PC-3 (cell line): Measurements from ENCODE around the gene NEO1. TPM values are rescaled to one million over a fixed set of nuclear protein-coding genes. Genes with fewer than 3 reads are reported as not detected.

Source experiments
- ATAC-seq: fragments of 200-7000 bp; cut with Tn5 transposase; 2 replicates; pipeline ENCODE4 v1.9.1; 2020; ENCODE audit warnings: mild to moderate bottlenecking, moderate library complexity
- BruUV-seq: library from RNA; stranded (reverse); fragments of 400-500 nt; replicated peaks from 2 replicates; lab custom pipeline; 2021; lab: Mats Ljungman, UMichigan
- CTCF ChIA-PET: fragments of 300-600 bp; sonication (Branson Sonifier 250); formaldehyde crosslinking; loops from one replicate; lab custom pipeline; 2022; ENCODE audit warnings: antibody characterized with exemption; lab: Charles Lee
- POLR2A ChIA-PET: fragments of 300-600 bp; sonication (Branson Sonifier 250); formaldehyde crosslinking; loops from one replicate; lab custom pipeline; 2022; ENCODE audit warnings: antibody characterized with exemption; ENCODE audit not compliant: unreplicated experiment; lab: Charles Lee
- DNase-seq: peaks from one replicate; pipeline ENCODE4 v3.0.0-alpha.2; 2015
- H2AFZ ChIP-seq: fragments of 300-600 bp; sonication (generic); 2 replicates; pipeline ENCODE4 v1.6.0; 2016; ENCODE audit warnings: antibody characterized with exemption, low read length
- H3F3A ChIP-seq: fragments of 300-600 bp; sonication (generic); one replicate; pipeline ENCODE4 v1.6.0; 2017; ENCODE audit warnings: antibody characterized with exemption, low read length, control low read depth, mild to moderate bottlenecking; ENCODE audit not compliant: unreplicated experiment
- H3K27ac ChIP-seq: fragments of 300-600 bp; sonication (generic); 2 replicates; pipeline ENCODE4 v1.5.1; 2016; ENCODE audit warnings: mild to moderate bottlenecking, low read length
- H3K27me3 ChIP-seq: fragments of 300-600 bp; sonication (generic); 2 replicates; pipeline ENCODE4 v1.6.1; 2016; ENCODE audit warnings: low read length, mixed read lengths
- H3K36me3 ChIP-seq: fragments of 300-600 bp; sonication (generic); 2 replicates; pipeline ENCODE4 v1.6.1; 2016; ENCODE audit warnings: low read depth, mixed run types, low read length, mixed read lengths
- H3K4me1 ChIP-seq: fragments of 300-600 bp; sonication (generic); 2 replicates; pipeline ENCODE4 v1.5.1; 2016; ENCODE audit warnings: low read length; ENCODE audit not compliant: insufficient read depth
- H3K4me2 ChIP-seq: fragments of 300-600 bp; sonication (generic); 2 replicates; pipeline ENCODE4 v1.6.0; 2016; ENCODE audit warnings: low read length
- H3K4me3 ChIP-seq: fragments of 300-600 bp; sonication (generic); 2 replicates; pipeline ENCODE4 v1.5.1; 2016; ENCODE audit warnings: mild to moderate bottlenecking, low read length, mixed read lengths
- H3K79me2 ChIP-seq: fragments of 300-600 bp; sonication (generic); 2 replicates; pipeline ENCODE4 v1.6.1; 2017; ENCODE audit warnings: low read length, mixed read lengths
- H3K9ac ChIP-seq: fragments of 300-600 bp; sonication (generic); 2 replicates; pipeline ENCODE4 v1.6.0; 2016; ENCODE audit warnings: mild to moderate bottlenecking, low read length
- H3K9me2 ChIP-seq: fragments of 300-600 bp; sonication (generic); replicated peaks from 2 replicates; pipeline ENCODE4 v1.6.1; 2016; ENCODE audit warnings: mixed run types, low read length, mixed read lengths
- H3K9me3 ChIP-seq: fragments of 300-600 bp; sonication (generic); 2 replicates; pipeline ENCODE4 v1.6.1; 2016; ENCODE audit warnings: low read length, mixed read lengths
- H4K20me1 ChIP-seq: fragments of 300-600 bp; sonication (generic); 2 replicates; pipeline ENCODE4 v1.6.1; 2016; ENCODE audit warnings: low read length, mixed read lengths
- EZH2 ChIP-seq: fragments of 300-600 bp; sonication (generic); IDR thresholded peaks from one replicate; pipeline ENCODE4 v1.6.1; 2017; ENCODE audit warnings: antibody characterized with exemption, mild to moderate bottlenecking, low read length; ENCODE audit not compliant: unreplicated experiment
- EZH2phosphoT487 ChIP-seq: fragments of 300-600 bp; sonication (generic); IDR thresholded peaks from 2 replicates; pipeline ENCODE4 v1.6.1; 2018; ENCODE audit warnings: mild to moderate bottlenecking, antibody characterized with exemption, low read length, borderline replicate concordance
- intact Hi-C: fragments of 100-400 bp; cut with micrococcal nuclease; formaldehyde crosslinking; loops from 2 replicates; pipeline ENCODE4 v1.9.0; 2023
- total RNA-seq: library from RNA; depleted of rRNA; stranded (reverse); fragments of >200 nt; gene quantifications from 2 replicates; pipeline ENCODE4 v1.2.3, GENCODE V29; 2014
- TF ChIP-seq, protein P1 (sequence below): fragments of 300-600 bp; sonication (generic); conservative IDR thresholded peaks from 2 replicates; pipeline ENCODE4 v1.5.1; 2017; ENCODE audit warnings: antibody characterized with exemption, low read depth, mild to moderate bottlenecking, low read length

NEO1 gene
- total RNA-seq, 1 experiment from 2014 or later: 1.2 TPM

GRCh38 chr15:73031648-73032047 lies 20.6 kb upstream of the NEO1 start:
- H3K4me1 ChIP-seq: no peaks in the 10 kb centered on the region
- H3K4me2 ChIP-seq: no peak overlapping the region
- no peaks in the 10 kb centered on the region for H3F3A ChIP-seq
- no peak overlapping the region for H3K27ac ChIP-seq
- ATAC-seq (no peak), DNase-seq (no peak)
- TF ChIP-seq EZH2: no peak
- TF ChIP-seq, protein P1, sequence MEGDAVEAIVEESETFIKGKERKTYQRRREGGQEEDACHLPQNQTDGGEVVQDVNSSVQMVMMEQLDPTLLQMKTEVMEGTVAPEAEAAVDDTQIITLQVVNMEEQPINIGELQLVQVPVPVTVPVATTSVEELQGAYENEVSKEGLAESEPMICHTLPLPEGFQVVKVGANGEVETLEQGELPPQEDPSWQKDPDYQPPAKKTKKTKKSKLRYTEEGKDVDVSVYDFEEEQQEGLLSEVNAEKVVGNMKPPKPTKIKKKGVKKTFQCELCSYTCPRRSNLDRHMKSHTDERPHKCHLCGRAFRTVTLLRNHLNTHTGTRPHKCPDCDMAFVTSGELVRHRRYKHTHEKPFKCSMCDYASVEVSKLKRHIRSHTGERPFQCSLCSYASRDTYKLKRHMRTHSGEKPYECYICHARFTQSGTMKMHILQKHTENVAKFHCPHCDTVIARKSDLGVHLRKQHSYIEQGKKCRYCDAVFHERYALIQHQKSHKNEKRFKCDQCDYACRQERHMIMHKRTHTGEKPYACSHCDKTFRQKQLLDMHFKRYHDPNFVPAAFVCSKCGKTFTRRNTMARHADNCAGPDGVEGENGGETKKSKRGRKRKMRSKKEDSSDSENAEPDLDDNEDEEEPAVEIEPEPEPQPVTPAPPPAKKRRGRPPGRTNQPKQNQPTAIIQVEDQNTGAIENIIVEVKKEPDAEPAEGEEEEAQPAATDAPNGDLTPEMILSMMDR: no peak
- TF ChIP-seq EZH2phosphoT487: no peak
- no peak overlapping the region for H3K9ac ChIP-seq
- H3K9me3 ChIP-seq: no peaks in the 10 kb centered on the region
- peaks cover 75% of the 10 kb centered on the region for H3K27me3 ChIP-seq
- intact Hi-C loops: no loop called here
- POLR2A ChIA-PET: no interaction called here
- no peaks in the 10 kb centered on the region for H4K20me1 ChIP-seq
- no peak overlapping the region for H3K4me3 ChIP-seq
- no peak overlapping the region for H2AFZ ChIP-seq
- no peaks in the 10 kb centered on the region for H3K9me2 ChIP-seq
- H3K36me3 ChIP-seq: no peaks in the 10 kb centered on the region
- no peaks in the 10 kb centered on the region for H3K79me2 ChIP-seq
- BruUV-seq: no TSS peak
- CTCF ChIA-PET: no interaction called here

- DNase-seq: no peak
- H3K4me1 ChIP-seq: no peaks in the 10 kb centered on the region
- H3K36me3 ChIP-seq: no peaks in the 10 kb centered on the region
- no peaks in the 10 kb centered on the region for H3K9me3 ChIP-seq
- no peak overlapping the region for H3K4me3 ChIP-seq
- H3K9ac ChIP-seq: no peak overlapping the region
- H3F3A ChIP-seq: no peaks in the 10 kb centered on the region
- TF ChIP-seq EZH2phosphoT487 (no peak), EZH2 (no peak)
- TF ChIP-seq, protein P1: no peak
- intact Hi-C loops: no loop called here
- H3K79me2 ChIP-seq: no peaks in the 10 kb centered on the region
- no peak overlapping the region for H2AFZ ChIP-seq
- H4K20me1 ChIP-seq: no peaks in the 10 kb centered on the region
- H3K4me2 ChIP-seq: no peak overlapping the region
- peaks cover 88% of the 10 kb centered on the region for H3K27me3 ChIP-seq
- CTCF ChIA-PET: no interaction called here
- H3K9me2 ChIP-seq: no peaks in the 10 kb centered on the region
- ATAC-seq: no peak
- no peak overlapping the region for H3K27ac ChIP-seq
- no TSS peak for BruUV-seq
- POLR2A ChIA-PET: no interaction called here
These were observed 18.7 kb upstream of the NEO1 start for GRCh38 chr15:73033611-73034010.

GRCh38 chr15:73034221-73034620 lies 18.0 kb upstream of the NEO1 start:
- H2AFZ ChIP-seq: no peak overlapping the region
- ChIA-PET POLR2A (no interaction called here), CTCF (no interaction called here)
- DNase-seq (no peak), ATAC-seq (no peak)
- no peak overlapping the region for H3K9ac ChIP-seq
- intact Hi-C loops: no loop called here
- TF ChIP-seq, protein P1: no peak
- no peak for TF ChIP-seq EZH2phosphoT487
- no peaks in the 10 kb centered on the region for H3K79me2 ChIP-seq
- H3K27me3 ChIP-seq: peaks cover 87% of the 10 kb centered on the region
- no TSS peak for BruUV-seq
- H3K36me3 ChIP-seq: no peaks in the 10 kb centered on the region
- H3K27ac ChIP-seq: no peak overlapping the region
- no peak overlapping the region for H3K4me2 ChIP-seq
- H4K20me1 ChIP-seq: no peaks in the 10 kb centered on the region
- no peaks in the 10 kb centered on the region for H3K9me2 ChIP-seq
- no peaks in the 10 kb centered on the region for H3F3A ChIP-seq
- H3K4me3 ChIP-seq: no peak overlapping the region
- H3K9me3 ChIP-seq: no peaks in the 10 kb centered on the region
- H3K4me1 ChIP-seq: no peaks in the 10 kb centered on the region
